NT2/D1 (cell line): ENCODE data around the gene MYO7B.

Experiments
- SUZ12 ChIP-seq: IDR thresholded peaks from 2 replicates; pipeline ENCODE4 v1.6.1; 2011; ENCODE audit not compliant: insufficient read length, insufficient read depth; ENCODE audit errors: extremely low read depth
- YY1 ChIP-seq: IDR thresholded peaks from 2 replicates; pipeline ENCODE4 v1.6.1; 2011; ENCODE audit not compliant: insufficient read length, insufficient read depth

- TF ChIP-seq YY1 (no peak), SUZ12 (no peak)
Observed at GRCh38 chr2:127685410-127686080, 150.1 kb downstream of the MYO7B start.
